Activated naive CD8-positive, alpha-beta T cell treated with anti-CD3 and anti-CD28 coated beads, Interleukin-2, amount 50 U/mL, for 24 hours (primary cell): Measurements from ENCODE around the gene UPF3A.
A peak's percentile ranks its signal among the peaks of the same experiment; 100 is the strongest.
"Not testable (repeated sequence)": the region's sequence is repeated elsewhere in the genome, so short reads cannot be mapped to it uniquely, and the experiment has no call there.

Source experiments
- ATAC-seq: fragments of 150-1000 bp; cut with Tn5 transposase; one replicate; pipeline ENCODE4 v1.10.0; 2021
- DNase-seq: peaks from one replicate; pipeline ENCODE4 v3.0.0; 2021
- H3K27ac Mint-ChIP-seq: one replicate; pipeline ENCODE4 v1.8.0; 2021; ENCODE audit warnings: mild to moderate bottlenecking, mixed read lengths
- H3K27me3 Mint-ChIP-seq: one replicate; pipeline ENCODE4 v1.8.0; 2021; ENCODE audit warnings: mixed read lengths
- H3K36me3 Mint-ChIP-seq: one replicate; pipeline ENCODE4 v1.8.0; 2021; ENCODE audit warnings: low read depth, mixed read lengths
- H3K4me1 Mint-ChIP-seq: one replicate; pipeline ENCODE4 v1.8.0; 2021; ENCODE audit warnings: mixed read lengths
- H3K4me3 Mint-ChIP-seq: one replicate; pipeline ENCODE4 v1.8.0; 2021; ENCODE audit warnings: mild to moderate bottlenecking, moderate library complexity, mixed read lengths
- H3K9me3 Mint-ChIP-seq: one replicate; pipeline ENCODE4 v1.8.0; 2021; ENCODE audit warnings: mixed read lengths

The UPF3A gene

DNA sequence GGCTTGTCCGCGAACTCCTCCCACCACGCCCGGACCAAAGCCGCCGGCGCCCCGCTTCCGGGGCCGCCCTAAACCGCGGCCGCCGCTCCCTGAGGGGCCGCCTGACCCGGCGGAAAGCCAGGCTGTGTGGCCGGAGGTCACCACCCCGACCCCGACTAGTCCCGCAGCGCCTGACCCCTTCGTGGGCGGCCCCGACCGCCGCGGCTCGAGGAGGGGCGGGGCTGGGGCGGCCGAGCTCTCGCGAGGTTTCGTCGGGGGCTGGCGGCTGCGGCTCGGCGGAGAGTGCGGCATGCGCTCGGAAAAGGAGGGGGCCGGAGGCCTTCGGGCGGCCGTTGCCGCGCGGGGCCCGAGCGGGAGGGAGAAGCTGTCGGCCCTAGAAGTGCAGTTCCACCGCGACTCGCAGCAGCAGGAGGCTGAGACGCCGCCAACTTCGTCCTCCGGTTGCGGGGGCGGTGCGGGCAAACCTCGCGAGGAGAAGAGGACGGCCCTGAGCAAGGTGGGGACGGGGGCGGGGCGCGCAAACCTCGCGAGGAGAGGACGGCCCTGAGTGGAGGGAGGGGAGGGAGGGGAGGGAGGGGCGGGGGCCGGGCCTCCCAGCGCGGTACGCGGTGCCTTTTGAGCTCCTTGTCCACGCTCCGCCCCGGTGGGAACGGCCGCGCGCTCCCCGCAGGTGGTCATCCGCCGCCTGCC is at the start of gene UPF3A:
UPF3A (plus strand) TSS at position 251 of the 690 bp plus-strand sequence; CDS start at position 290, 39 bp downstream.
- DNase-seq (peak; percentile 88), ATAC-seq (peak; percentile 83)
- Mint-ChIP-seq H3K27me3 (no peaks in the 10 kb centered on the region), H3K9me3 (no peaks in the 10 kb centered on the region), H3K4me3 (peak within 1 kb of the TSS; percentile 89), H3K36me3 (peaks cover 34% of the 10 kb centered on the region), H3K27ac (peak within 1 kb of the TSS; percentile 99), H3K4me1 (peaks cover 48% of the 10 kb centered on the region)

DNA sequence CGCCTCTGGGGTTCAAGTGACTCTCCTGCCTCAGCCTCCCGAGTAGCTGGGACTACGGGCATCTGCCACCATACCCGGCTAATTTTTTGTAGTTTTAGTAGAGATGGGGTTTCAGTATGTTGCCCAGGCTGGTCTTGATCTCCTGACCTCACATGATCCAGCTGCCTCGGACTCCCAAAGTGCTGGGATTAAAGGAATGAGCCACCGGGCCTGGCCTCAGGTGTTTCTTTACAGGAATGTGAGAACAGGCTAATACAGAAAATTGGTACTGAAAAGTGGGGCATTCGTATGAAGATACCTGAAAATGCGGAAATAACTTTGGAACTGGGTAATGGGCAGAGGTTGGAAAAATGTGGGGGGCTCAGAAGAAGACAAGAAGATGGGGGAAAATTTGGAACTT is 49.5 kb upstream of the UPF3A start:
- Mint-ChIP-seq H3K4me1 (peaks cover 36% of the 10 kb centered on the region), H3K36me3 (peaks cover 3% of the 10 kb centered on the region), H3K27ac (no peak overlapping the region), H3K4me3 (no peak overlapping the region), H3K27me3 (peaks cover 4% of the 10 kb centered on the region), H3K9me3 (peaks cover 3% of the 10 kb centered on the region)
- DNase-seq (no peak), ATAC-seq (no peak)

- peak overlapping the region; percentile 62 for H3K27ac Mint-ChIP-seq
- H3K36me3 Mint-ChIP-seq: peaks cover 17% of the 10 kb centered on the region
- peaks cover 3% of the 10 kb centered on the region for H3K9me3 Mint-ChIP-seq
- H3K4me3 Mint-ChIP-seq: peak overlapping the region; percentile 93
- ATAC-seq (no peak), DNase-seq (no peak)
- peaks cover 42% of the 10 kb centered on the region for H3K4me1 Mint-ChIP-seq
- H3K27me3 Mint-ChIP-seq: peaks cover 4% of the 10 kb centered on the region
Observed at GRCh38 chr13:114234266-114234644, 47.1 kb upstream of the UPF3A start.

- H3K9me3 Mint-ChIP-seq: peaks cover 3% of the 10 kb centered on the region
- ATAC-seq: peak; percentile 96
- peaks cover 4% of the 10 kb centered on the region for H3K27me3 Mint-ChIP-seq
- H3K4me3 Mint-ChIP-seq: peak within 1 kb of the TSS; percentile 93
- H3K4me1 Mint-ChIP-seq: peaks cover 43% of the 10 kb centered on the region
- DNase-seq: peak; percentile 91
- peak within 1 kb of the TSS; percentile 87 for H3K27ac Mint-ChIP-seq
- H3K36me3 Mint-ChIP-seq: peaks cover 21% of the 10 kb centered on the region
Observed at GRCh38 chr13:114234645-114235421, 46.6 kb upstream of the UPF3A start, which contains the start of gene CDC16. TSS of gene CDC16 (plus strand) at chr13:114234897. CDS start at chr13:114235085, 188 bp downstream.

- ATAC-seq (no peak), DNase-seq (no peak)
- Mint-ChIP-seq H3K9me3 (peaks cover 3% of the 10 kb centered on the region), H3K27me3 (peaks cover 2% of the 10 kb centered on the region), H3K27ac (peak overlapping the region; percentile 87), H3K4me1 (peaks cover 36% of the 10 kb centered on the region), H3K36me3 (peaks cover 24% of the 10 kb centered on the region), H3K4me3 (peak overlapping the region; percentile 93)
Observed at GRCh38 chr13:114235697-114236096, 45.7 kb upstream of the UPF3A start.

- ATAC-seq (no peak), DNase-seq (no peak)
- peaks cover 3% of the 10 kb centered on the region for H3K9me3 Mint-ChIP-seq
- H3K36me3 Mint-ChIP-seq: peaks cover 28% of the 10 kb centered on the region
- H3K4me1 Mint-ChIP-seq: peaks cover 35% of the 10 kb centered on the region
- no peaks in the 10 kb centered on the region for H3K27me3 Mint-ChIP-seq
- H3K27ac Mint-ChIP-seq: peak overlapping the region; percentile 87
- H3K4me3 Mint-ChIP-seq: peak overlapping the region; percentile 93
Observed at GRCh38 chr13:114236227-114236626, 45.2 kb upstream of the UPF3A start.

- peaks cover 3% of the 10 kb centered on the region for H3K9me3 Mint-ChIP-seq
- peak overlapping the region; percentile 50 for H3K27ac Mint-ChIP-seq
- peaks cover 40% of the 10 kb centered on the region for H3K36me3 Mint-ChIP-seq
- H3K4me1 Mint-ChIP-seq: peaks cover 36% of the 10 kb centered on the region
- DNase-seq (no peak), ATAC-seq (no peak)
- peak overlapping the region; percentile 6 for H3K4me3 Mint-ChIP-seq
- no peaks in the 10 kb centered on the region for H3K27me3 Mint-ChIP-seq
Observed at GRCh38 chr13:114237415-114238112, 43.8 kb upstream of the UPF3A start.

DNA sequence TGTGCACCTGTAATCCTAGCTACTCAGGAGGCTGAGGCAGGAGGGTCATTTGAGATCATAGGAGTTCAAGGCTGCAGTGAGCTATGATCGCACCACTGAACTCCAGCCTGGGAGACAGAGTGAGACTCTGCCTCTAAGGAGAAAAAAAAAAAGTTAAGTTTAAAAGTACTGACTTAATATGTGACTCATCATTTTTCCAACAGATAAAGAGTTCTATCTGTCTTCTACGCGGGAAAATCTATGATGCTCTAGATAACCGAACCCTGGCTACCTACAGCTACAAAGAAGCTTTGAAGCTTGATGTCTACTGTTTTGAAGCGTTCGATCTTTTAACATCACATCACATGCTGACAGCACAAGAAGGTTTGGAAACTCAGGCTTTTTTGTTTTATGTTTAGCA is 39.5 kb upstream of the UPF3A start:
- no peak for ATAC-seq
- peaks cover 11% of the 10 kb centered on the region for H3K4me1 Mint-ChIP-seq
- DNase-seq: no peak
- H3K4me3 Mint-ChIP-seq: no peak overlapping the region
- no peaks in the 10 kb centered on the region for H3K9me3 Mint-ChIP-seq
- H3K36me3 Mint-ChIP-seq: peaks cover 67% of the 10 kb centered on the region
- H3K27me3 Mint-ChIP-seq: no peaks in the 10 kb centered on the region
- no peak overlapping the region for H3K27ac Mint-ChIP-seq

GRCh38 chr13:114243971-114244370 is 37.4 kb upstream of the UPF3A start:
- ATAC-seq (no peak), DNase-seq (no peak)
- Mint-ChIP-seq H3K36me3 (peaks cover 73% of the 10 kb centered on the region), H3K9me3 (no peaks in the 10 kb centered on the region), H3K4me1 (peaks cover 5% of the 10 kb centered on the region), H3K4me3 (no peak overlapping the region), H3K27ac (no peak overlapping the region), H3K27me3 (no peaks in the 10 kb centered on the region)

- Mint-ChIP-seq H3K27me3 (no peaks in the 10 kb centered on the region), H3K4me3 (no peak overlapping the region), H3K27ac (no peak overlapping the region), H3K4me1 (peaks cover 4% of the 10 kb centered on the region), H3K9me3 (no peaks in the 10 kb centered on the region), H3K36me3 (peaks cover 69% of the 10 kb centered on the region)
- DNase-seq (no peak), ATAC-seq (peak; percentile 33)
Observed at GRCh38 chr13:114244637-114245036, 36.8 kb upstream of the UPF3A start.

GRCh38 chr13:114248011-114248410 is 33.4 kb upstream of the UPF3A start:
- DNase-seq (no peak), ATAC-seq (no peak)
- Mint-ChIP-seq H3K27me3 (no peaks in the 10 kb centered on the region), H3K36me3 (peaks cover 57% of the 10 kb centered on the region), H3K27ac (no peak overlapping the region), H3K4me3 (no peak overlapping the region), H3K9me3 (no peaks in the 10 kb centered on the region), H3K4me1 (no peaks in the 10 kb centered on the region)

DNA sequence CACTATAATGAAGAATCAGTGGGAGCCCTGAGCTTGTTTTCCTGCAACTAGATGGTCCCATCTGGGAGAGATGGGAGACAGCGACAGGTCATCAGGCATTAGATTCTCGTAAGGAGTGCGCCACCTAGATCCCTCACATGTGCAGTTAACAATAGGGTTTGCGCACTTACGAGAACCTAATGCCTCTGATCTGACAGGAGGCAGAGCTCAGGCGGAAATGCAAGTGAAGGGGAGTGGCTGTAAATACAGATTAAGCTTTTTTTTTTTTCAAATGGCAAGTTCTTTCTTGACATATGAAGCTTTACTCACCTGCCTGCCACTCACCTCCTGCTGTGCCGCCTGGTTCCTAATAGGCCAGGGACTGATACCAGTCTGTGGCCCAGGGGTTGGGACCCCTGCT is 32.3 kb upstream of the UPF3A start:
- DNase-seq (no peak), ATAC-seq (no peak)
- Mint-ChIP-seq H3K4me3 (no peak overlapping the region), H3K9me3 (no peaks in the 10 kb centered on the region), H3K27ac (no peak overlapping the region), H3K4me1 (no peaks in the 10 kb centered on the region), H3K36me3 (peaks cover 54% of the 10 kb centered on the region), H3K27me3 (no peaks in the 10 kb centered on the region)

DNA sequence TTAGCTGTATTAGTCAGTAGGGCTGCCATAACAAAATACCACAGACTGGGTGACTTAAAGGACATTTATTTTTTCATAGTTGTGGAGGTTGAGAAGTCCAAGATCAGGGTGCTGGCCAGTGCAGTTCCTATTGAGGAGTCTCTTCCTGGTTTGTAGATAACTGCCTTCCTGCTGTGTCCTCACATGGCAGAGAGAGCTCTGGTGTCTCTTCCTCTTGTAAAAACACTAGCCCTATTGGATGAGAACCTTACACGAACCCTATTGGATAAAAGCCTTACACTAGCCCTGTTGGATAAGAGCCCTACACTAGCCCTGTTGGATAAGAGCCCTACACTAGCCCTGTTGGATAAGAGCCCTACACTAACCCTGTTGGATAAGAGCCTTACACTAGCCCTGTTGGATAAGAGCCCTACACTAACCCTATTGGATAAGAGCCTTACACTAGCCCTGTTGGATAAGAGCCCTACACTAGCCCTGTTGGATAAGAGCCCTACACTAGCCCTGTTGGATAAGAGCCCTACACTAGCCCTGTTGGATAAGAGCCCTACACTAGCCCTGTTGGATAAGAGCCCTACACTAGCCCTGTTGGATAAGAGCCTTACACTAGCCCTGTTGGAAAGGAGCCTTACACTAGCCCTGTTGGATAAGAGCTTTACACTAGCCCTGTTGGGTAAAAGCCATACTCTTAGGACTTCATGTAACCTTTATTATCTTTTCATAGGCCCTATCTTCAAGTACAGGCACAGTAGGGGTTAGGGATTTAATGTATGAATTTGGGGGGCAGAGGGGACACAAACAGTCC is 29.6 kb upstream of the UPF3A start:
- H3K36me3 Mint-ChIP-seq: peaks cover 48% of the 10 kb centered on the region
- H3K9me3 Mint-ChIP-seq, H3K27ac Mint-ChIP-seq, H3K4me1 Mint-ChIP-seq, H3K27me3 Mint-ChIP-seq, H3K4me3 Mint-ChIP-seq, ATAC-seq, DNase-seq: not testable (repeated sequence)

DNA sequence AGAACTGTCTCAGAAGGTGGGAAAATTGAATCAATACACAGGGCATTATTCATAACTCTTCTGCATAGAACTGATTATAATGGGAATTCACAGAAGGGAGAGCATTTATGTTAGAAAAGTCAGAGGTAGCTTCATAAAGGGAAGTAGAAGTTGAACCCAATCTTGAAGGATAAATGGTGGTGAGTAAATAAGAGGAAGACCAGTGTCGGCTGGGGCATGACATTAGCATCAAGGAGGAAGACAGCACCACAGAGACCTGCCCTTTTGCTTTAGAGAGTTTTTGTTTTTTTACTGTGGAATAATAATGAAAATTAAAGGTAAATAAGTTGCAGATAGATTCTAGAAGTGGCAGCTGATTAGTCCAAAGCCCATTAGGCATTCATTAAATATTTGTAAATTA is 24.9 kb upstream of the UPF3A start:
- no peak for DNase-seq
- H3K36me3 Mint-ChIP-seq: peaks cover 52% of the 10 kb centered on the region
- H3K9me3 Mint-ChIP-seq: no peaks in the 10 kb centered on the region
- H3K27me3 Mint-ChIP-seq: no peaks in the 10 kb centered on the region
- peaks cover 11% of the 10 kb centered on the region for H3K4me1 Mint-ChIP-seq
- H3K4me3 Mint-ChIP-seq: no peak overlapping the region
- H3K27ac Mint-ChIP-seq: no peak overlapping the region
- no peak for ATAC-seq
